Stimulated activated naive CD8-positive, alpha-beta T cell treated with anti-CD3 and anti-CD28 coated beads, Interleukin-15, Interleukin-2, amounts not matched to agents 100 U/mL and 50 U/mL, for 24 hours (primary cell): Measurements from ENCODE around the gene REPIN1.

Experiments used
- ATAC-seq: fragments of 150-1000 bp; cut with Tn5 transposase; one replicate; pipeline ENCODE4 v1.10.0; 2021
- DNase-seq: peaks from one replicate; pipeline ENCODE4 v3.0.0; 2021

The REPIN1 gene

GRCh38 chr7:150396426-150396825 lies 27.8 kb downstream of the REPIN1 start:
- no peak for DNase-seq
- ATAC-seq, result no peak

GRCh38 chr7:150396851-150397260 lies 28.2 kb downstream of the REPIN1 start:
- ATAC-seq, result no peak
- no peak for DNase-seq

GRCh38 chr7:150397346-150398107 lies 28.9 kb downstream of the REPIN1 start:
- DNase-seq (no peak), ATAC-seq (no peak)

GRCh38 chr7:150398108-150398964 lies 29.7 kb downstream of the REPIN1 start:
- DNase-seq (no peak), ATAC-seq (no peak)

- no peak for ATAC-seq
Measured at GRCh38 chr7:150398965-150399320, 30.3 kb downstream of the REPIN1 start.

GRCh38 chr7:150399421-150400007 lies 30.9 kb downstream of the REPIN1 start:
- ATAC-seq (no peak), DNase-seq (no peak)

More at GRCh38 chr7:150398965-150399320, 30.3 kb downstream of the REPIN1 start:
- DNase-seq, result no peak

- no peak for ATAC-seq
- no peak for DNase-seq
Measured at GRCh38 chr7:150400008-150400787, 31.6 kb downstream of the REPIN1 start.

GRCh38 chr7:150400788-150401423 lies 32.3 kb downstream of the REPIN1 start:
- ATAC-seq (no peak), DNase-seq (no peak)

GRCh38 chr7:150401424-150401790 lies 32.8 kb downstream of the REPIN1 start:
- ATAC-seq, result no peak
- DNase-seq, result no peak

GRCh38 chr7:150401861-150402631 lies 33.4 kb downstream of the REPIN1 start:
- ATAC-seq (no peak), DNase-seq (no peak)

GRCh38 chr7:150402671-150403321 lies 34.2 kb downstream of the REPIN1 start:
- no peak for ATAC-seq
- no peak for DNase-seq

GRCh38 chr7:150403376-150404171 lies 35.0 kb downstream of the REPIN1 start:
- DNase-seq (no peak), ATAC-seq (no peak)

- ATAC-seq (no peak), DNase-seq (no peak)
Measured at GRCh38 chr7:150404172-150404804, 35.7 kb downstream of the REPIN1 start.

- ATAC-seq (peak; percentile 70), DNase-seq (peak; percentile 85)
Measured at GRCh38 chr7:150404805-150405583, 36.4 kb downstream of the REPIN1 start.

- DNase-seq (peak; percentile 57), ATAC-seq (peak; percentile 3)
Measured at GRCh38 chr7:150405584-150406311, 37.1 kb downstream of the REPIN1 start.

GRCh38 chr7:150406312-150406566 lies 37.6 kb downstream of the REPIN1 start:
- DNase-seq, result no peak
- no peak for ATAC-seq

GRCh38 chr7:150406567-150407421 lies 38.2 kb downstream of the REPIN1 start:
- ATAC-seq, result peak; percentile 62
- peak; percentile 46 for DNase-seq
